ENCODE results near the gene BIRC7.

Gene BIRC7

DNA sequence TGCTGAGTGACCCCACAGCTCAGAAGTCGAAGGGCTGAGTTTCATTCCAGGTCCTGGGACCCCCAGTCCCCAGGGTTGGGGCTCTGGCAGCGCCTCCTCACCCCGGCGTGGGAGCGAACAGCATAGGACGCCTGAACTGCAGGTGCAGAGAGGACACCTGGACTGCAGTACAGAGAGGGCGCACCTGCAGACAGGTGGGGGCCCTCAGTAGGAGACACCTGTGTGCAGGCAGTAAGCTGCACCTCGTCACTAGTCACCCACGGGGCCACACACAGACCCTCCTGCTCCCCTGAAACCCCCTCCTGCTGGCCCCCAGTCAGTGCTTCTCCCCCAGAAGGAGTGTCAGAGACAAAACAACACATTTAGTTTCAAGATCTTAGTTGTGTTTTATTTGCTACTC, 27.1 kb downstream of the BIRC7 start:
- DNase-seq (ENCODE audit: low read depth, low spot score): no peak

DNA sequence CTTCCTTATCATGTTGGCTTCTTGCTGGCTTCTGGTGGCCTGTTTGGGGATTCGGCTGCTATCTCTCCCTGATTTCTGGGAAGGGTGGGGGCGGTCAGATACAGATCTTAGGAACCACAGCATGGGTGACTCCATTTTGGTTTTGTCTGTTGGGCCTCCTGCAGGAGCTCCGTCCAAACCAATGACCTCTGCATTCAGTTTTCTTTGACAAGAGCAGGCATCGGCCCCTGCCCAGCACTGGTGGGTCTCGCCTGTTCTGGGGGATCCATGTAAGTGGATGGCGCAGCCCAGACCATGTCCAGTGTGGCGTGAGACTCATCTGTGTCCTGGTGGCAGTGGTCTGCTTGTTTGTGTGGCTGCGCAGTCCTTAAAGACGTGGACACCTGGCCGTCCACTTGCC, 28.3 kb downstream of the BIRC7 start:
- DNase-seq (ENCODE audit: low read depth, low spot score): no peak

DNA sequence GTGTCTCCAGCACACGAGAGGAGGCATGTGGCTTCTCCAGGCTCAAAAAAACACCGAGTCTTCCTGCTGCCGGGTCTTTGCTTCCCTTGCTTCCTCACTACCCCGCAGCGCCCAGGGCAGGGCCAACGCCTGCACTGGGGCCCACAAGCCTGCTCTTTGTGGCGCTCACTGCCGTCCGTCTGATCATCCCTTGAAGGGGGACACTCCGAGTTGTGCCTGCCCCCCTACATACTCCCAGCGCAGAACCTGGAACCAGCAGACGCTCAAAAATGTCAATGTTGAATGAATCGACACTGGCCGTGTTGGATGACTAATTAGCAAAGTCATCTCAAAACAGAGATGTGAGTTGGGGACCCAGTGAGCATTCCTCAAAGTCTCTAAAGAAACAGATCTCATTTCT, 28.8 kb downstream of the BIRC7 start:
- no peak for DNase-seq (ENCODE audit: low read depth, low spot score)

DNA sequence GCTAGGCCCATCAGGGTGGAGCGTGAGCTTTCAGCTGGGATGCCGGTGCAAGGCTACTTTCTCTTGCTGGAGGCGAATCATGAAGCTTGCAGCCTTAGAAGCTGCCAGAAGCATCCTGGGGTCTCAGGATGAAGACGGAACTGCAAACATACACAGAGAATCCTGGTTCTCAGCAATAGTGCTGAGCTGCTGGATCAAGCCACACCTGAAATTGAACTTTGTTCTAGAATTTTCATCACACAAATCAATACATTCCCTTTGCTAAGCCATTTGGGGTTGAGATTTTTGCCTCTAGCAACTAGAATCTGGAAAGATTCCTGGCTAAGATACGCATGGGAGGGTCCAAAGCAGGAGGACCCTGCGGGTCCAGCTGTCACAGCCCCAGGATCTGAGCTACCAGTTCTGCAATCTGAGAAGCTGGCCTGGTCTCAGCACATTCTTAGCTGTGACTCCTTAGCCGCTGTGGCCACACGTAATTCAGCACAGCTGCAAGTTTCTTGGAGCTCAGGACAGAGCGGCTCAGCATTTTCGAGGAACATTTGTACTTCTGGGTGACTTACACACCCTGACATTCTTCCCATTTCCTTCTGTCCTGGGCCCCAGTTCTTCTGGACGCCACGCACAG, 30.3 kb downstream of the BIRC7 start:
- no peak for DNase-seq (ENCODE audit: low read depth, low spot score)

DNA sequence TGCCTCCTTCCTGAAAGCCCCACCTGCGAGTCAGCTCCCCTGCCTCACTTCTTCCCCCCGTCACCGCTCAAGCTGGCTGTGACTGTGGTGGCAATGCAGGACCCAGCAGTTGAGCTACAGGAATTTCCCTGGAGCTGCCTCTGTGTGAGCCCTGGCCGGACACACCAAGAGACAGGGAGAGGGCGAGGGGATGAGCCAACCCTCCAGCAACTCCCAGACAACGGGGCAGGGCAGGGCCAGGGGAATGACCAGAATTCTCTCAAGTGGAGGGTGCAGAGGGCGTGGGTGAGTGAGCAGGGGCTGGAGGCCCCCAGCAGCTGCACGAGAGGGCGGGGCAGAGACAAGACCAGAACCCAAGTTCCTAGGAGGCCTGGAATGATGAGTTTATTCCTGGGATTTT, 32.0 kb downstream of the BIRC7 start:
- no peak for DNase-seq (ENCODE audit: low read depth, low spot score)

DNA sequence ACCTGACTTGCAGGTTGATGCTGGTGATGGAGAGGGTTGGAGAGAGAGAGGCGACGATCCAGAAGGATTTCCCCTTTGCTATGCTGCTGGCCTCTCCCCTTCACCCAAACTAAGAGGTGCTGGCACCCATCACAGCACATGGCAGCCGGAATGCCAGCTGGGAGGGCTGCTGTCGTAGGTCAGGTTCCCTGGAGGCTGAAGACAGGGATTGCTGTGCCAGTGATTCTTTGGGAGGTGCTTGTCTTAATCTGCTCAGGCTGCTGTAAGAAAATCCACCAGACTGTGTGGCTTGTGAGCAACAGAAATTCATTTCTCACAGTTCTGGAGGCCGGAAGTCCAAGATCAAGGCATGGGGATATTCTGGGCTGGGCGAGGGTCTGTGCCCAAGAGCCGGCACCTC, 32.6 kb downstream of the BIRC7 start:
- no peak for DNase-seq (ENCODE audit: low read depth, low spot score)

DNA sequence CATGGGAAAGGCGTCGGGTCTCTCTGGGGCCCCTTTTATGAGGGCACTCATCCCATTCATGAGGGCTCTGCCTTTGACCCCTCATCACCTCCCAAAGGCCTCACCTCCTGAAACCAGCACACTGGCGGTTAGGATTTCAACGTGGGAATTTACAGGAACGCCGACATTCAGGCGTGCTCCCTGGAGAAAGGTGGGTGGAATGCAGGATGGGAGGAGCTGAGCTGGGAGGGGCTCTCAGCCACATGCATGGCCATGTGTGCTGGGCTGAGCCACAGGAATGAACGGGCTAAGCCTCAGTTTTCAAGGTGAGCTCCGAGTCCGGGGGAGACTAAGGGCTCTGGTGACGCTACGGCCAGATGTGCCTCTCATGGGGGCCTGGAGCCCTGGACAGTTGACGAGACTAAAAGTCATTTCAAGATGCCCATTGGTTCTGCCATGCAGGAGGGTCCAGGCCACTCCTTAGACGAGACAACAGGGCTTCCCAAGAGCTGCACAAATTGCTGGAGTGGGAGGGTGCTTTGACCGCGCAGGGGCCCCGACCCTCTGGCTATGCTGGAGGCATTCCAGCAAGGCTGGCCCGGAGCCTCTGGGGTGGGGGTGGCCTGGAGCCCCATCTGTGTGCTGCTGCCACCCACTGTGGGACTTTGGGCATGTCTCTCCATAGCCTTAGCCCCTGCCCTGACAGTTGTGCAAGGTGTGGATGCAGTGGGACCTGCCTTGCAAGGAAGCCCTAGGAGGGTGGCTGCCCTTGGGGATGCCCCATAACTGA, 33.1 kb downstream of the BIRC7 start:
- no peak for DNase-seq (ENCODE audit: low read depth, low spot score)

DNA sequence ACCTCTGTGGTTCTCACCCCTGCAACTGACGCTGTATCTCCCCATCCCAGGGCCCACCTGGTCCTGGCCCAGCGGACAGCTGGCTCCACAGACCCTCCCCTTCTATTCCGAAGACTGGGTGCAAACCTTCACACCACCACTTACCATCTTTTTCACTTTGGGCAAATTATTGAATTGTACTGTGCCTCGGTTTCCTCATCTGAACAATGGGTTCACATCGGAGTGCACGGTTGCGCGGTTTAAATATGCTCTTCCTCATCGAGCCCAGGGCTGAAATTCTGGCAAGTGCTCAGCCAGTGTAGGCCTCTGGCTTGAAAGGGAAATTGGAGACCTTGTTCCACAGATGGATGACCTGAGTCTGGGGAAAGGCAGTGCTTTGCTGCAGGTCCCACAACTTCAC, 34.0 kb downstream of the BIRC7 start:
- no peak for DNase-seq (ENCODE audit: low read depth, low spot score)

DNA sequence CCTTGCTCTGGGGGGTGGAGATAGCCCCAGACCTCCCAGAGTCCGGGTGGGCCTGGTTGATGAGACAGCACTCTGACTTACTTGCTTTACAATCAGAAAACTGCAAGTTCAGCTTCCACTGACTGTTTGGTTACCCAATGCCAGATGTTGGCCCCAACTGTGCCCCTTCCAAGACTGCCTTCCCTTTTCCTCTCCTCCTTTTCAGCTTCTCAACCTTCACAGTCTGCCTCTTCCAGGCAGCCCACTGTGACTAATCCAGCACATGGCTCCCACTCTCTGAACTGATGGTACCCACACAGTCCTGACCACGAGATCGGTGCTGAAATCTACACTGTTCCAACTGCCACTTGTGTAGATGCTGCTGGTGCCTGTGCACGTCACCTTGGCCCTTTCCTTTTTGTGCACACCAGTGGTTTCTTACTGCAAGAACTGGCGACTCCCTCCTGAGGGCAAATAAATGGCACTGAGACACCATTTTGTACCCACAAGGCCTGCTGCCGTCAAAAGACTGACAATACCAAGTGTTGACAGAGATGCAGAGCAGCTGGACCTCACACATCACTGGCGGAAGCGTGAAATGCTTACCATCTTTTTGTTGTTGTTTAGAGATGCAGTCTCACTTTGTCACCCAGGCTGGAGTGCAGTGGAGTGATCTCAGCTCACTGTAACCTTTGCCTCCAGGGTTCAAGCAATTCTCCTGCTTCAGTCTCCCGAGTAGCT, 35.1 kb downstream of the BIRC7 start:
- DNase-seq (ENCODE audit: low read depth, low spot score): no peak

DNA sequence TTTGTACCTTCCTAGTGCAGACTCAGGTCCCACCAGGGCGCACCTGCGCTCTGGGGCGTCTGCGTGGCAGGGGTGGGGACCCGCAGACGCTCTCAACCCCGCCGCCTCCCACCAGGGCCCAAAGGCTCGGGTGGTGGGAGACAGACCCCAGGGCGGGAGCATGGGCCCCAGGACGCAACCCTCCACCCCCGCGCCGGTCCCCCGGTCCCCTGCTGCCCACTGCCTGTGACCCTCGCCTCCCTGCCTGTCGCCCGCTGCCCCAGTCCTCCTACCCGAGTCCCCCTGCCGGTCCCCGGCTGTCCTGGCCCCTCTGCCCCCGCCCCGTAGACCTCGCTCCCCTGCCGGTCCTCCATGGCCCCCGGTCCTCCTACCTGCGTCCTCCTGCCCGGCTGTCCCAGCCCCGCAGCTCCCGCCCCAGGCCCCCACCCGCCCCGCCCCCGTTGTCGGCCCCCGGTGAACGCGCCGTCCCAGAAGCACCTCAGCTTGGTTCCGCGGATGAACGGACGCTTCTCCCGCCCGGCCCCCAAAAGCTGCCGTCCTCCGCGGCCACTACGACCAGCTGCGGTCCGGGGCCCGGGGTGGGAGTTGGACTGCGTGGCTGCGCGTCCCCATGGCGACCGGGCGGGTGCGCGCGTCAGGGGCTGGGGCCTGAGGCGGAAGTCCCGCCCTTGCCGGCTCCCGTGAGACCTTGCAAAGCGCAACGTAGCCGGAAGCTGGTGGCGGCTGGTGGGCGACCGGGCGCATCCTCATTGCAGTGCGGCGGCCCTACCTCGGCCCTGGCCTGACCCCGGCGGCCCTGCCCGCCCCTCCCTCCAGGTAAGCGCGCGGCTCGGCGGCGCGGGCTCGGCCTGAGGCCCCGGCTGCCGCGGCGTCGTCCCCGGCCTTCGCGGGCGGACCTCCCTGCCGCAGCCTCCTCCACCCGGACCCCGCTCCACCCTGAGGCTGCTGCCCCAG, 36.7 kb downstream of the BIRC7 start, which contains the start of gene ARFGAP1:
ARFGAP1 (plus strand) TSS at position 709 of the 954 bp plus-strand sequence. CDS start 2,768 bp downstream, outside the sequence.
- peak; percentile 30 for DNase-seq (ENCODE audit: low read depth, low spot score)

DNA sequence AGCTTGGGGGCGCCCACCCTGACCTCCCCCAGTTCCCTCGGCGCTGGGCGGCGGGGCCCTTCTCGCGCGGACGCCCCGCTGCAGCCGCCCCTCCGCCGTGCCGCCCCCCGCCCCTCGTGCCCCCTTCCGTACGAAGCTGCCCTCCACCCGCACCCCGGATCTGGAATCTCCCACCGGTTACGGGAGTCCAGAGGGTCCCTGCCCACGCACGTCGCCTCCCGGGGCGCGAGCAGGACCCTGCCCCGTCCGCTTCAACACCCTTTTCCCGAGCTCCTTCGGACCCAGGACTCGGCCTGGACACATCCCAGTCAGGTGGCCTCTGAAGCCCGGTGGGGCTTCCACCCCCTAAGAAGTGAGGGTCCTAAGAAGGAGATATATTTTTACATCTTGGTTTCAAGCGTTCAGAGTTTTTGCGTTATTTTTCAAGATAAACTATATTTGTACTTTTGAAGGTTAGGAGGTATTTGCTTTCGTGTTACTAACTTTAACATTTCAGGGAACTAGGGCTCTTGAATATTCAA, 37.4 kb downstream of the BIRC7 start:
- no peak for DNase-seq (ENCODE audit: low read depth, low spot score)

DNA sequence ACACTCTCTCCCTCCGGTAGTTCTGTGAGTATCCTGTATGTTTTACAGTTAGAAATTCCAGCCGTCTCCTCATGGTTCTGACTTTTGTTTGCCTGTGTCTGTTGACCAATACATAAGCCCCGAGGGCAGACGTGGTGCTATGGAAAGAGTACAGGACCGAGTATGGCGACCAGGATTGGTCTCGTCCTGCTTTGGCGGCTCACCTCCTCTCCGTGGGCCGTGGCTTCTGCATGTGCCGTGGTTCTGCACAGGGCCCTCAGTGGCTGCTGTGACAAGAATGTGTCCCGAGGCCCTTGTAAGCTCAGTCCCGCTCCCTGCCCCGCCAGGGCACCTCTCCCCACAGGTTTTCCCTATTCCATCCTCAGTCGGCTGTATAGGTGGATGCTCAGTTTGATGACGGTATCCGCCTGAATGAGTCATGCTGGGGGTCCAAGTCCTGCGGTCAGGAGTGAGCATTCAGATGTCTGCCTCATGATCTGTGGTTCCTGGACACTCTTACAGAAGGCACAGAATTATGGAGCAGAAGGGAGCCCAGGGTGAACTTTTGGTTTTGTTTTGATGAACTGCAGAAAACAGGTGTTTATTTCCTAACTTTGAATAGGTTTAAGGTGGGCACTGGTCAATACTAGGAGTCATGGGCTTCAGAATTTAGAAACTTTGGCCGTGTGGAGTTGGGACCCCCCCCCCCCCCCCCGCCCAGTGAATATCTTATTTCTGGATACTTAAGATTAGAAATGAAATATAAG, 38.1 kb downstream of the BIRC7 start:
- DNase-seq (ENCODE audit: low read depth, low spot score): no peak

DNA sequence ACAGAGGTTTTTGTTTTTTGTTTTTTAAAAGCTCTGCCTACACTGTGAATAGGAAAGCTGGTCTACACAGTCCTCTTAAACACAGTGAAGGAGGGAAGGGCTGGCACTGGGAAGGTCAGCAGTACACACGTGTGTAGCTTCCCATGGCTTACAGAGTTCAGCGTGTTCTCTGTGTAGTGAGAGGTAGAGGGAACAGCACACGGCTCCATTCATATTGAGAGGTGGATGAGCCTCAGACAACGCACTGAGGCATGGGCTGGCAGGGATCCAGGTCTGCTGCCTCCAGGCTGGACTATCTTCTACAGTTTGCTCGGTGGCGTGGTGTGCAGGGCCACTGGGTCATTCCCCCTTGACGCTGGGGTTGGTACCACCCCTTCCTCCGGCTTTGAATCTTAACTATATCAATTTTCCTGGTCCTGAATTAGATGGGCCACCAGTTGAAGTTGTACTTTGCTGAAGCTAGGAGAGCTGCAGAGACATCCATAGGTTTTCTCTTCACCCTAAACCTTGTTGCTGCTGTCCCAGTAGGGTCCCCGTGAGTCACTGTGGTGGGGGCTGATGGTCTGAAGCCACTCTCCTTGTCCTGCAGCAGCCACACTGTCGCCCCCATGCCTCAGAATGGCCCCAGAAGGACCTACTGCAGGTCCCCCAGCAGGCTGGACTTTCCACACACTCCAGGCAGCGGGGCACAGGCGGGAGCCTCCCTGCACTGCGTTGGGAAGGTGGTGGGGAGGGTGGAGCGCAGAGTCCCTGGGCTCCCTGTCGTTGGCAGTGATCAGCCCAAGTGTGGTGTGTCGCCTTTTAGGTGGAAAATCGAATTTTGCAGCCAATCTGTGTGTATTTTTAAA, 38.9 kb downstream of the BIRC7 start:
- no peak for DNase-seq (ENCODE audit: low read depth, low spot score)

DNA sequence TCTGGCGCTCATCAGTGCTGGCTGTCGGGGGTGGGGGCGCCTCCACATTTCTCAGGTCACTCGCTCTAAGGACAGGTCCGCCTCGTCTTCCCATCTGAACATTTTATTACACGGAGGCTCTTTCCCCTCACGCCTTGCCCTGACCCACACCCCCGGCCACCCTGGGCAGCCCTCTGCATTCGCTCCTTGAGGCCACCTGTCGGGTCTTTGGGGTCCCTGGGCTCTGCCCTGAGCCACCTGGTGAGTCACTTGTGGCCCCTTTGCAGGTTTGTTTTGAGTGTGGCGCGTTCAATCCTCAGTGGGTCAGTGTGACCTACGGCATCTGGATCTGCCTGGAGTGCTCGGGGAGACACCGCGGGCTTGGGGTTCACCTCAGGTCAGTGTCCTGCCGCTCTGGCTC, 40.1 kb downstream of the BIRC7 start:
- DNase-seq (ENCODE audit: low read depth, low spot score): no peak

DNA sequence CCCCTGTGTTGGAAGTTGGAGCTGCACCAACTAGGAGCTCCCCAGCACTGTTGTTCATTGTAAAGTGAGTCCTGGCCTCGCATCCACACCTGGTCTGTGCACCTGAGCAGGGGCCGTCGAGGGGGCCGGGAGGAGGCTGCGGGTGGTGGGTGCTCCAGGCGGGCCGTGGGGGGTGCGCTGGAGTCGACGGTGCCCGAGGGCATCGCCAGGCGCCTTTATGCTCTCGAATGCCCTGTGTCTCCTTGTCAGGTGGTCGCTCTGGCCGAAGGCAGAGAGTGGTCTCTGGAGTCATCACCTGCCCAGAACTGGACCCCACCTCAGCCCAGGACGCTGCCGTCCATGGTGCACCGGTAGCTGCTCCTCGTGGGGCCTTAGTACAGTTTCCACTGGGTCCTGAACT, 41.3 kb downstream of the BIRC7 start:
- DNase-seq (ENCODE audit: low read depth, low spot score): no peak

DNA sequence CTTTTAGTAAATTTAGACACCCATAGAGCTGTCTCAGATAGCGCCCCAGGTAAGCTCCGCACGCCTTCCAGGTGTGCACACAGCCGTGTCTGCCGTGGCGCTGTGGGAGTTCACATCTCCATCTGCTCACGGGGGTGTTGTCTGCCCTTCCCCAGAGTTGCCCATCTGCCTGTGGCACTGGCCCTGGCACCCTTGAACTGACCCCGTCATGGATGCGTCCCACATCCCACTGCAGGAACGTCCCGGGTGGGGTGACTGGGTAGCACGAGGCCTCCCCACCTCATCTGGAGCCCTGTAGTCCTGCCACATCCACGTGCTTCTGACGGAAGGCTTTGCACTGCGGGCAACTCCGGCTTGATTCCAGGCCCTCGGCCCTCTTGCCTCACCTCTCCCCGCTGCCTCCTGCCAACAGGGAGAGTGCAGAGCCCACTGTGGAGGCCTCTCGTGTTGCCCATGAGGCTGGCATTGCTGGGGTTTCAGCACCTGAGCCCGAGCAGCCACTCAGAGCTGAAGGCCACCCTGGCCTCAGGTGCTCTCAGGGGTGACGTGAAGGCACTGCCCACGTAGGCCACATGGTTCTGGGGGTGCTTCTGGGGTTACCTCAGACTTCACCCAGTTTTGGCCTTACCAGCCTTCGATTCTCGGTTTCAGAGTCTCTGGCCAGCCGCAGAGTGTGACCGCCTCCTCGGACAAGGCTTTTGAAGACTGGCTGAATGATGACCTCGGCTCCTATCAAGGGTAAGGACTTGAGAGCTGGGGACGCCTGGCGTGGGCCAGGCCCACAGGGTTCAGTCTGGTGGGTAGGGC, 42.0 kb downstream of the BIRC7 start:
- no peak for DNase-seq (ENCODE audit: low read depth, low spot score)

DNA sequence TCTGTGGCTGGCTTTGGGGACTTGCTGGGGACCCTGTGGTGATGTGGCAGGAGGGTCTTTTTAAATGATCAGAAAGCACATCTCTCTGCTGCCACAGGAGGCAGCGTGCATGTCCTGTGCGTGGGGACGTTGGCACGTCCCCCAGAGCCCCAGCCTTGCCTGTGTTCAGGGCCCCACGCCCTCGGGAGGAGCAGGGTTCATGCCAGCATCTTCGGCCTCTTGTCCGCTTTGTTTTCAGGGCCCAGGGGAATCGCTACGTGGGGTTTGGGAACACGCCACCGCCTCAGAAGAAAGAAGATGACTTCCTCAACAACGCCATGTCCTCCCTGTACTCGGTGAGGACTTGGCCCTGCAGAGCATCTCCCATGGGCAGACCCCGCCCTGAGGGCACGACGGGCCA, 43.0 kb downstream of the BIRC7 start:
- DNase-seq (ENCODE audit: low read depth, low spot score): no peak

DNA sequence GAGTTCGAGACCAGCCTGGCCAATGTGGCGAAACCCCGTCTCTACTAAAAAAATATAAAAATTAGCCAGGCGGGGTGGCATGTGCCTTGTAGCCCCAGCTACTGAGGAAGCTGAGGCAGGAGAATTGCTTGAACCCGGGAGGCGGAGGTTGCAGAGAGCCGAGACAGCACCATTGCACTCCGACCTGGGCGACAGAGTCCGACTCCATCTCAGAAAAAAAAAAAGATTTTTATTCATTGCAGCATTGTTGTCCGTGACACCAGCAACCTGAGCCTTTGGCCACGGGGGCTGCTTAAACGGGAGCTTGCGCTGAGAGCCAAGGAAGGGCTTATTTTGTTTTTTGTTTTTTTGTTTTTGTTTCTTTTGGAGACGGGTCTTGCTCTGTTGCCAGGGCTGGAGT, 44.2 kb downstream of the BIRC7 start:
- no peak for DNase-seq (ENCODE audit: low read depth, low spot score)

DNA sequence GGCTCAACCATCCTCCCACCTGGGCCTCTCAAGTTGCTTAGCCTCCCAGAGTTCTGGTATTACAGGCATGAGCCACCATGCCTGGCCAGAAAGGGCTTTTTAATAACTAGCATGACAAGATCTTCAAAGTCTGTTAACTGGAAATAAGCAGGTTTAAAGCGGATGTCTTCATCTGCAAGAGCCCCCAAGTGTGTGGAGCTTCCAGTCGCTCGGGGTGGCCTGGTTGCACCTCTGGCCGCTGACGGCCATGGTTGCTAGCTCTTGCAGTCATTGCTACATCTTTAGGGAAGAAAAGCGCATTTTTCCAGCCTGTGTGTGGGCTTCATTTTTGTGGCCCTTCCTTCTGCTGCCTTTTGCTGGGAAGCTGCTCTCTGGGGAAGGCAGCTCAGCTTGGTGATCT, 44.7 kb downstream of the BIRC7 start:
- no peak for DNase-seq (ENCODE audit: low read depth, low spot score)
